IMR-90 (cell line): ENCODE measurements around the gene LAMA3. TPM values are rescaled to one million over a fixed set of nuclear protein-coding genes. Genes with fewer than 3 reads are reported as not detected.

Experiments
- ATAC-seq: fragments of 200-7000 bp; cut with Tn5 transposase; 2 replicates; pipeline ENCODE4 v1.9.1; 2020; ENCODE audit warnings: low read depth, mild to moderate bottlenecking, moderate library complexity
- BruUV-seq: library from RNA; stranded (reverse); fragments of 400-500 nt; replicated peaks from 2 replicates; lab custom pipeline; 2021; lab: Mats Ljungman, UMichigan
- CTCF ChIA-PET: fragments of 300-600 bp; formaldehyde crosslinking; extraction: SDS; loops from one replicate; lab custom pipeline; 2021; ENCODE audit warnings: antibody characterized with exemption; lab: Yijun Ruan, JAX
- POLR2A ChIA-PET: fragments of 300-600 bp; sonication (Branson Sonifier 250); formaldehyde crosslinking; loops from one replicate; lab custom pipeline; 2022; ENCODE audit warnings: antibody characterized with exemption; ENCODE audit not compliant: unreplicated experiment; lab: Charles Lee
- DNase-seq: peaks from one replicate; pipeline ENCODE4 v3.0.0; 2013
- H2AFZ ChIP-seq: replicated peaks from 2 replicates; pipeline ENCODE3; 2013; ENCODE audit warnings: low read length, mild to moderate bottlenecking; ENCODE audit not compliant: poor library complexity
- H2AK5ac ChIP-seq: 2 replicates; pipeline ENCODE4 v1.6.1; 2013; ENCODE audit warnings: low read depth, low read length, inconsistent platforms
- H2AK9ac ChIP-seq: replicated peaks from 2 replicates; pipeline ENCODE3; 2013; ENCODE audit warnings: mild to moderate bottlenecking, low read depth, low read length, moderate library complexity; ENCODE audit not compliant: poor library complexity
- H2BK120ac ChIP-seq: 2 replicates; pipeline ENCODE4 v1.6.1; 2013; ENCODE audit warnings: low read depth, low read length, inconsistent platforms
- H2BK15ac ChIP-seq: 3 replicates; pipeline ENCODE4 v1.6.1; 2013; ENCODE audit warnings: low read depth, low read length, inconsistent platforms
- H2BK20ac ChIP-seq: 2 replicates; pipeline ENCODE4 v1.6.1; 2013; ENCODE audit warnings: low read depth, mild to moderate bottlenecking, inconsistent platforms, low read length, moderate library complexity
- H2BK5ac ChIP-seq: 2 replicates; pipeline ENCODE4 v1.6.1; 2013; ENCODE audit warnings: mild to moderate bottlenecking, low read depth, low read length, inconsistent platforms; ENCODE audit not compliant: poor library complexity, severe bottlenecking
- H3K14ac ChIP-seq: replicated peaks from 2 replicates; pipeline ENCODE4 v1.6.1; 2013; ENCODE audit warnings: low read depth, low read length, inconsistent platforms
- H3K18ac ChIP-seq: 2 replicates; pipeline ENCODE4 v1.6.1; 2013; ENCODE audit warnings: low read depth, low read length, control low read depth
- H3K23ac ChIP-seq: 2 replicates; pipeline ENCODE4 v1.6.1; 2013; ENCODE audit warnings: low read depth, low read length, inconsistent platforms
- H3K27ac ChIP-seq: 2 replicates; pipeline ENCODE4 v1.5.1; 2013; ENCODE audit warnings: mild to moderate bottlenecking, control low read depth, low read length; ENCODE audit not compliant: insufficient read depth
- H3K27me3 ChIP-seq: 2 replicates; pipeline ENCODE4 v1.6.1; 2013; ENCODE audit warnings: low read length; ENCODE audit not compliant: control insufficient read depth, insufficient read depth
- H3K36me3 ChIP-seq: 2 replicates; pipeline ENCODE4 v1.6.1; 2013; ENCODE audit warnings: low read length, mixed read lengths; ENCODE audit not compliant: control insufficient read depth, insufficient read depth
- H3K4ac ChIP-seq: 2 replicates; pipeline ENCODE4 v1.6.1; 2013; ENCODE audit warnings: low read depth, low read length, inconsistent platforms
- H3K4me1 ChIP-seq: 2 replicates; pipeline ENCODE4 v1.6.1; 2013; ENCODE audit warnings: low read length, mixed read lengths; ENCODE audit not compliant: control insufficient read depth, insufficient read depth
- H3K4me2 ChIP-seq: 2 replicates; pipeline ENCODE4 v1.6.1; 2013; ENCODE audit warnings: low read depth, mild to moderate bottlenecking, control low read depth, low read length, moderate library complexity
- H3K4me3 ChIP-seq: 2 replicates; pipeline ENCODE4 v1.5.1; 2013; ENCODE audit warnings: low read depth, mild to moderate bottlenecking, control low read depth, low read length, moderate library complexity; ENCODE audit not compliant: insufficient read depth
- H3K56ac ChIP-seq: 2 replicates; pipeline ENCODE4 v1.6.1; 2013; ENCODE audit warnings: low read length, inconsistent platforms; ENCODE audit not compliant: insufficient read depth; ENCODE audit errors: extremely low read depth
- H3K79me1 ChIP-seq, 2 experiments: 2 replicates each; pipeline ENCODE4 v1.6.1; 2013; ENCODE audit warnings: low read length in 2 of 2, inconsistent platforms in 1 of 2, low read depth in 1 of 2
- H3K9ac ChIP-seq: 2 replicates; pipeline ENCODE4 v1.6.1; 2013; ENCODE audit warnings: low read depth, low read length, control low read depth
- H3K9me1 ChIP-seq: 2 replicates; pipeline ENCODE4 v1.6.1; 2013; ENCODE audit warnings: low read length, inconsistent platforms; ENCODE audit not compliant: insufficient read depth
- H3K9me3 ChIP-seq: 2 replicates; pipeline ENCODE4 v1.6.1; 2013; ENCODE audit warnings: low read length; ENCODE audit not compliant: control insufficient read depth, insufficient read depth
- H4K20me1 ChIP-seq: 2 replicates; pipeline ENCODE4 v1.6.1; 2013; ENCODE audit warnings: low read length, inconsistent platforms; ENCODE audit not compliant: insufficient read depth
- H4K5ac ChIP-seq: 2 replicates; pipeline ENCODE4 v1.6.1; 2013; ENCODE audit warnings: mild to moderate bottlenecking, low read depth, low read length, control low read depth
- H4K8ac ChIP-seq, 2 experiments: 2 replicates each; pipeline ENCODE4 v1.6.1; 2013; ENCODE audit warnings: low read depth in 2 of 2, low read length in 2 of 2, control low read depth in 1 of 2, inconsistent platforms in 1 of 2
- H4K91ac ChIP-seq: 2 replicates; pipeline ENCODE4 v1.6.1; 2013; ENCODE audit warnings: low read depth, low read length, inconsistent platforms; ENCODE audit not compliant: insufficient read depth
- CHD1 ChIP-seq: IDR thresholded peaks from 2 replicates; pipeline ENCODE4 v1.6.1; 2012; ENCODE audit warnings: low read depth, low read length, improper control_type of control experiment
- MAZ ChIP-seq: IDR thresholded peaks from 2 replicates; pipeline ENCODE4 v1.6.1; 2012; ENCODE audit warnings: low read depth, mild to moderate bottlenecking, low read length, improper control_type of control experiment, moderate library complexity, borderline replicate concordance
- WGBS, 2 experiments: methylation state at CpG; one replicate each; pipeline versions ENCODE4 v1.1.5 to v1.1.7; 2013; ENCODE audit warnings: missing lambda C conversion rate in 2 of 2; ENCODE audit not compliant: insufficient read length in 1 of 2; ENCODE audit errors: extremely low coverage in 2 of 2; 5-methylcytosine and 5-hydroxymethylcytosine counted together
- dilution Hi-C: fragments of 300-500 bp; cut with HindIII; formaldehyde crosslinking; loops from one replicate; pipeline ENCODE4 v1.14.3; 2018; ENCODE audit warnings: low sequenced_read_pairs; ENCODE audit not compliant: unreplicated experiment
- in situ Hi-C: fragments of 300-500 bp; cut with MboI; formaldehyde crosslinking; loops from 3 replicates; pipeline ENCODE4 v1.14.3; 2019; ENCODE audit warnings: low sequenced_read_pairs, inconsistent platforms, mixed read lengths
- intact Hi-C: fragments of 100-400 bp; cut with micrococcal nuclease; formaldehyde crosslinking; loops from 2 replicates; pipeline ENCODE4 v1.10.0; 2022
- polyA plus RNA-seq, 3 experiments: library from polyadenylated mRNA; depleted of rRNA; stranded (reverse); fragments of >200 nt; gene quantifications; 2 replicates each; pipeline ENCODE4 v1.2.3, GENCODE V29; 2012; ENCODE audit warnings: low replicate concordance in 1 of 3
- total RNA-seq: library from RNA; depleted of rRNA; stranded (reverse); fragments of >200 nt; gene quantifications from 2 replicates; pipeline ENCODE4 v1.2.3, GENCODE V29; 2012

Gene LAMA3
- total and polyA plus RNA-seq, 2 of the 4 experiments (the other 2 are of a cell fraction) = 0.18 to 0.19 TPM

DNA sequence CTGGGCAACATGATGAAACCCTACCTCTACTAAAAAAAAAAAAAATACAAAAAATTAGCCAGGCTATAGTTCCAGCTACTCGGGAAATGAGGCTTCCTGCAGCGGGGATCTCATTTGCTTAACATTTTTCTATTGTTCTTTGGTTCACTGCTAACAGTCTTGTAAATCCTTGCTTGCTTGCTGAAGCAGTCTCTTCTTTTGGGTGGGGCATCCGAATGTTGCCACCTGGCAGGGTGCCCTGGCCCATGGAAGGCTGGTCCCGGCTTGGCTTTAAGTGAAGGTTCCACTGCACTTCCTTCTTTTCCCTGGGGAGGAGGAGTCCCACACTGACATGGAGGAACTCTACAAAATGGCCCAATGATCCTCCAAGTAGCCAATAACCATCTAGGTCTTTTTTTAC, 20.5 kb upstream of the LAMA3 start:
- no peak overlapping the region for H4K5ac ChIP-seq
- H3K9ac ChIP-seq = no peak overlapping the region
- H2BK15ac ChIP-seq = no peak overlapping the region
- no peaks in the 10 kb centered on the region for H3K9me1 ChIP-seq
- dilution Hi-C loops = no loop called here
- H3K4me1 ChIP-seq = no peaks in the 10 kb centered on the region
- 49% methylated on average over 3 of the region's 4 CpGs; no CpG with 5 or more reads in 1 of the 2 experiments for WGBS, 2 experiments
- H3K4me3 ChIP-seq = no peak overlapping the region
- no peak overlapping the region for H3K56ac ChIP-seq
- ATAC-seq (no peak), DNase-seq (no peak)
- BruUV-seq = no TSS peak
- H3K4me2 ChIP-seq = no peak overlapping the region
- no peak overlapping the region for H3K14ac ChIP-seq
- H2BK5ac ChIP-seq = no peak overlapping the region
- no peak overlapping the region for H2AFZ ChIP-seq
- POLR2A ChIA-PET = no interaction called here
- no peak overlapping the region for H3K18ac ChIP-seq
- in situ Hi-C loops = no loop called here
- H2AK5ac ChIP-seq = no peak overlapping the region
- no peaks in the 10 kb centered on the region for H3K79me1 ChIP-seq
- H3K23ac ChIP-seq = no peak overlapping the region
- no peak overlapping the region for H4K91ac ChIP-seq
- H4K20me1 ChIP-seq = no peaks in the 10 kb centered on the region
- H3K27me3 ChIP-seq = peaks cover 55% of the 10 kb centered on the region
- H4K8ac ChIP-seq = no peak overlapping the region
- no peaks in the 10 kb centered on the region for H3K9me3 ChIP-seq
- H2AK9ac ChIP-seq = no peak overlapping the region
- CTCF ChIA-PET = no interaction called here
- no peak overlapping the region for H3K27ac ChIP-seq
- H2BK120ac ChIP-seq = no peak overlapping the region
- no peak overlapping the region for H2BK20ac ChIP-seq
- H3K36me3 ChIP-seq = no peaks in the 10 kb centered on the region
- TF ChIP-seq CHD1 = no peak
- no peak for TF ChIP-seq MAZ
- intact Hi-C loops = no loop called here
- H3K4ac ChIP-seq = no peak overlapping the region
